Liver (tissue), 9 donors: ENCODE measurements around the gene KPNA2. TPM values are rescaled to one million over a fixed set of nuclear protein-coding genes. Genes with fewer than 3 reads are reported as not detected.
"Not testable (repeated sequence)": the region's sequence is repeated elsewhere in the genome, so short reads cannot be mapped to it uniquely, and the experiment has no call there.

ENCODE experiments used
- DNase-seq: peaks from one replicate; pipeline ENCODE4 v3.0.0-alpha.2; 2017; ENCODE audit warnings: low spot score
- H3K27ac ChIP-seq, 2 donors: one replicate each; pipeline ENCODE4 v1.7.0; 2013; ENCODE audit warnings: inconsistent platforms in 2 of 2, low read length in 2 of 2, control low read depth in 1 of 2, low read depth in 1 of 2, mild to moderate bottlenecking in 1 of 2
- H3K27me3 ChIP-seq, 4 donors: one replicate each; pipeline versions ENCODE4 v1.6.1 to v1.7.0; 2013; ENCODE audit warnings: low read length in 3 of 4, inconsistent platforms in 1 of 4, mild to moderate bottlenecking in 1 of 4, moderate library complexity in 1 of 4; ENCODE audit not compliant: control insufficient read depth in 4 of 4, insufficient read depth in 4 of 4
- H3K36me3 ChIP-seq, 4 donors: one replicate each; pipeline versions ENCODE4 v1.6.1 to v1.7.0; 2013; ENCODE audit warnings: low read length in 3 of 4, mild to moderate bottlenecking in 3 of 4, low read depth in 1 of 4, moderate library complexity in 1 of 4; ENCODE audit not compliant: control insufficient read depth in 4 of 4, insufficient read depth in 3 of 4
- H3K4me1 ChIP-seq, 4 donors: one replicate each; pipeline versions ENCODE4 v1.6.1 to v1.7.0; 2013; ENCODE audit warnings: low read length in 3 of 4, mild to moderate bottlenecking in 3 of 4, moderate library complexity in 1 of 4; ENCODE audit not compliant: control insufficient read depth in 4 of 4, insufficient read depth in 4 of 4
- H3K4me3 ChIP-seq, 3 donors: one replicate each; pipeline versions ENCODE4 v1.6.1 to v1.7.0; 2013; ENCODE audit warnings: low read length in 3 of 3, control low read depth in 1 of 3, low read depth in 1 of 3, mild to moderate bottlenecking in 1 of 3
- H3K9ac ChIP-seq, 2 donors: one replicate each; pipeline ENCODE4 v1.7.0; 2013; ENCODE audit warnings: low read length in 2 of 2, mild to moderate bottlenecking in 2 of 2, moderate library complexity in 2 of 2, control low read depth in 1 of 2, low read depth in 1 of 2
- H3K9me3 ChIP-seq, 4 donors: one replicate each; pipeline versions ENCODE4 v1.6.1 to v1.7.0; 2013; ENCODE audit warnings: low read length in 3 of 4; ENCODE audit not compliant: control insufficient read depth in 4 of 4
- EGR1 ChIP-seq, 2 donors: IDR thresholded peaks; 2 replicates each; pipeline ENCODE4 v1.6.1; 2016 to 2018; ENCODE audit warnings: antibody characterized with exemption in 2 of 2, low read depth in 2 of 2
- FOXA1 ChIP-seq: IDR thresholded peaks from 2 replicates; pipeline ENCODE4 v1.6.1; 2016; ENCODE audit warnings: antibody characterized with exemption
- FOXA2 ChIP-seq: IDR thresholded peaks from 2 replicates; pipeline ENCODE4 v1.6.1; 2016; ENCODE audit warnings: antibody characterized with exemption
- GABPA ChIP-seq, 2 donors: IDR thresholded peaks in 1 of 2; conservative IDR thresholded peaks in 1 of 2; 2 replicates each; pipeline ENCODE4 v1.6.1; 2016; ENCODE audit warnings: antibody characterized with exemption in 2 of 2, mild to moderate bottlenecking in 1 of 2, moderate library complexity in 1 of 2
- HNF4A ChIP-seq, 2 donors: conservative IDR thresholded peaks; 2 replicates each; pipeline ENCODE4 v1.6.1; 2016; ENCODE audit warnings: antibody characterized with exemption in 2 of 2, mild to moderate bottlenecking in 2 of 2
- HNF4G ChIP-seq: IDR thresholded peaks from 2 replicates; pipeline ENCODE4 v1.6.1; 2016; ENCODE audit warnings: antibody characterized with exemption
- JUND ChIP-seq, 2 donors: IDR thresholded peaks; 2 replicates each; pipeline ENCODE4 v1.6.1; 2016; ENCODE audit warnings: antibody characterized with exemption in 2 of 2
- MAX ChIP-seq: IDR thresholded peaks from 2 replicates; pipeline ENCODE4 v1.6.1; 2016; ENCODE audit warnings: antibody characterized with exemption
- NR2F2 ChIP-seq: IDR thresholded peaks from 2 replicates; pipeline ENCODE4 v1.6.1; 2016; ENCODE audit warnings: antibody characterized with exemption
- RAD21 ChIP-seq, 2 donors: IDR thresholded peaks; 2 replicates each; pipeline ENCODE4 v1.6.1; 2016; ENCODE audit warnings: antibody characterized with exemption in 2 of 2, mild to moderate bottlenecking in 2 of 2
- RXRA ChIP-seq, 2 donors: IDR thresholded peaks; 2 replicates each; pipeline ENCODE4 v1.6.1; 2017 to 2018; ENCODE audit warnings: antibody characterized with exemption in 2 of 2, mild to moderate bottlenecking in 1 of 2
- SP1 ChIP-seq: IDR thresholded peaks from 2 replicates; pipeline ENCODE4 v1.6.1; 2018; ENCODE audit warnings: antibody characterized with exemption, mild to moderate bottlenecking
- WGBS: extraction: QIAGEN DNeasy Blood & Tissue Kit; methylation state at CpG from one replicate; pipeline ENCODE4 v1.1.7; 2013; 5-methylcytosine and 5-hydroxymethylcytosine counted together
- polyA plus RNA-seq, 2 donors: library from polyadenylated mRNA; stranded (reverse) in 1 of 2; unstranded in 1 of 2; fragments of 200-250 nt in 1 of 2; fragments of >200 nt in 1 of 2; fragmentation: Nextera tagmentation in 1 of 2; extraction: Ambion mirVana in 1 of 2; gene quantifications; one replicate each; pipeline versions ENCODE4 v1.2.1 to v1.2.3, GENCODE V29; 2013 to 2015
- total RNA-seq, 2 donors: library from RNA; depleted of rRNA; stranded (reverse); fragments of >200 nt; gene quantifications; one replicate each; pipeline ENCODE4 v1.2.3, GENCODE V29; 2014
- TF ChIP-seq, protein P1 (sequence below): IDR thresholded peaks from 2 replicates; pipeline ENCODE4 v1.6.1; 2016; ENCODE audit warnings: antibody characterized with exemption
- TF ChIP-seq, protein P2 (sequence below): IDR thresholded peaks from 2 replicates; pipeline ENCODE4 v1.6.1; 2016; ENCODE audit warnings: antibody characterized with exemption
- TF ChIP-seq, protein P3 (sequence below): IDR thresholded peaks from 2 replicates; pipeline ENCODE4 v1.6.1; 2016; ENCODE audit warnings: antibody characterized with exemption, mild to moderate bottlenecking
- donor health status: healthy.
- donor health status: healthy.
- donor health status: healthy.
- donor health status: healthy.
- donor health status: healthy.

The KPNA2 gene
- total and polyA plus RNA-seq, 4 donors, result 10.5 to 61.1 (median 17.8) TPM

- TF ChIP-seq, protein P1, sequence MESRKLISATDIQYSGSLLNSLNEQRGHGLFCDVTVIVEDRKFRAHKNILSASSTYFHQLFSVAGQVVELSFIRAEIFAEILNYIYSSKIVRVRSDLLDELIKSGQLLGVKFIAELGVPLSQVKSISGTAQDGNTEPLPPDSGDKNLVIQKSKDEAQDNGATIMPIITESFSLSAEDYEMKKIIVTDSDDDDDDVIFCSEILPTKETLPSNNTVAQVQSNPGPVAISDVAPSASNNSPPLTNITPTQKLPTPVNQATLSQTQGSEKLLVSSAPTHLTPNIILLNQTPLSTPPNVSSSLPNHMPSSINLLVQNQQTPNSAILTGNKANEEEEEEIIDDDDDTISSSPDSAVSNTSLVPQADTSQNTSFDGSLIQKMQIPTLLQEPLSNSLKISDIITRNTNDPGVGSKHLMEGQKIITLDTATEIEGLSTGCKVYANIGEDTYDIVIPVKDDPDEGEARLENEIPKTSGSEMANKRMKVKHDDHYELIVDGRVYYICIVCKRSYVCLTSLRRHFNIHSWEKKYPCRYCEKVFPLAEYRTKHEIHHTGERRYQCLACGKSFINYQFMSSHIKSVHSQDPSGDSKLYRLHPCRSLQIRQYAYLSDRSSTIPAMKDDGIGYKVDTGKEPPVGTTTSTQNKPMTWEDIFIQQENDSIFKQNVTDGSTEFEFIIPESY, result no peak
- TF ChIP-seq GABPA (IDR thresholded peaks at IDR 0.05 in 1 of 2, conservative IDR thresholded peaks at IDR 0.05 in 1 of 2) (no peak), FOXA1 (no peak), FOXA2 (no peak), RXRA (IDR thresholded peaks at IDR 0.05) (no peak), HNF4A (conservative IDR thresholded peaks at IDR 0.05) (no peak), HNF4G (no peak), JUND (IDR thresholded peaks at IDR 0.05) (no peak), MAX (no peak), NR2F2 (no peak), SP1 (no peak), EGR1 (IDR thresholded peaks at IDR 0.05; ENCODE audit: low read depth in 2 of 2) (no peak), RAD21 (IDR thresholded peaks at IDR 0.05) (no peak)
- TF ChIP-seq, protein P2, sequence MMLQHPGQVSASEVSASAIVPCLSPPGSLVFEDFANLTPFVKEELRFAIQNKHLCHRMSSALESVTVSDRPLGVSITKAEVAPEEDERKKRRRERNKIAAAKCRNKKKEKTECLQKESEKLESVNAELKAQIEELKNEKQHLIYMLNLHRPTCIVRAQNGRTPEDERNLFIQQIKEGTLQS, result no peak
- TF ChIP-seq, protein P3, sequence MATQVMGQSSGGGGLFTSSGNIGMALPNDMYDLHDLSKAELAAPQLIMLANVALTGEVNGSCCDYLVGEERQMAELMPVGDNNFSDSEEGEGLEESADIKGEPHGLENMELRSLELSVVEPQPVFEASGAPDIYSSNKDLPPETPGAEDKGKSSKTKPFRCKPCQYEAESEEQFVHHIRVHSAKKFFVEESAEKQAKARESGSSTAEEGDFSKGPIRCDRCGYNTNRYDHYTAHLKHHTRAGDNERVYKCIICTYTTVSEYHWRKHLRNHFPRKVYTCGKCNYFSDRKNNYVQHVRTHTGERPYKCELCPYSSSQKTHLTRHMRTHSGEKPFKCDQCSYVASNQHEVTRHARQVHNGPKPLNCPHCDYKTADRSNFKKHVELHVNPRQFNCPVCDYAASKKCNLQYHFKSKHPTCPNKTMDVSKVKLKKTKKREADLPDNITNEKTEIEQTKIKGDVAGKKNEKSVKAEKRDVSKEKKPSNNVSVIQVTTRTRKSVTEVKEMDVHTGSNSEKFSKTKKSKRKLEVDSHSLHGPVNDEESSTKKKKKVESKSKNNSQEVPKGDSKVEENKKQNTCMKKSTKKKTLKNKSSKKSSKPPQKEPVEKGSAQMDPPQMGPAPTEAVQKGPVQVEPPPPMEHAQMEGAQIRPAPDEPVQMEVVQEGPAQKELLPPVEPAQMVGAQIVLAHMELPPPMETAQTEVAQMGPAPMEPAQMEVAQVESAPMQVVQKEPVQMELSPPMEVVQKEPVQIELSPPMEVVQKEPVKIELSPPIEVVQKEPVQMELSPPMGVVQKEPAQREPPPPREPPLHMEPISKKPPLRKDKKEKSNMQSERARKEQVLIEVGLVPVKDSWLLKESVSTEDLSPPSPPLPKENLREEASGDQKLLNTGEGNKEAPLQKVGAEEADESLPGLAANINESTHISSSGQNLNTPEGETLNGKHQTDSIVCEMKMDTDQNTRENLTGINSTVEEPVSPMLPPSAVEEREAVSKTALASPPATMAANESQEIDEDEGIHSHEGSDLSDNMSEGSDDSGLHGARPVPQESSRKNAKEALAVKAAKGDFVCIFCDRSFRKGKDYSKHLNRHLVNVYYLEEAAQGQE, result no peak
- H3K36me3 ChIP-seq, result no peaks in the 10 kb centered on the region
- peaks cover 0 to 14% (median 7%) of the 10 kb centered on the region in 4 donors for H3K4me1 ChIP-seq
- H3K9ac ChIP-seq, result no peak overlapping the region
- no peak for DNase-seq
- no peaks in the 10 kb centered on the region for H3K9me3 ChIP-seq
- no peak overlapping the region for H3K4me3 ChIP-seq
- H3K27ac ChIP-seq, result no peak overlapping the region
- H3K27me3 ChIP-seq, result no peaks in the 10 kb centered on the region
- 92% methylated on average over 2 of the region's 2 CpGs for WGBS
Observed at GRCh38 chr17:68016838-68017237, 18.7 kb upstream of the KPNA2 start.

DNA sequence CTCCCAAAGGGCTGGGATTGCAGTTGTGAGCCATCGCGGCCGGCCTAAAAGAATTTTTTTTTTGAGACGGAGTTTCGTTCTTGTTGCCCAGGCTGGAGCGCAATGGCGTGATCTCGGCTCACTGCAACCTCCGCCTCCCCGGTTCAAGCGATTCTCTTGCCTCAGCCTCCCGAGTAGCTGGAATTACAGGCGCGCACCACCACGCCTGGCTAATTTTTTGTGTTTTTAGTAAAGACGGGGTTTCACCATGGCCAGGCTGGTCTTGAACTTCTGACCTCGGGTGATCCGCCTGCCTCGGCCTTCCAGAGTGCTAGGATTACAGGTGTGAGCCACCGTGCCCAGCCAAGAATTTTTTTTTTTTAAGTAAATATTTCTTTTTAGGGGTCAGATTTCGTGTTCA is 17.0 kb upstream of the KPNA2 start:
- H3K27me3 ChIP-seq, H3K36me3 ChIP-seq, H3K9me3 ChIP-seq, H3K4me3 ChIP-seq, H3K9ac ChIP-seq, H3K27ac ChIP-seq, DNase-seq: not testable (repeated sequence)
- WGBS, result 81% methylated on average over 21 of the region's 21 CpGs
- H3K4me1 ChIP-seq, result peaks cover 0 to 14% (median 7%) of the 10 kb centered on the region in 4 donors
